ENCODE results near the gene FRMD4A.
"Not testable (repeated sequence)": the region's sequence is repeated elsewhere in the genome, so short reads cannot be mapped to it uniquely, and the experiment has no call there.

Gene FRMD4A

DNA sequence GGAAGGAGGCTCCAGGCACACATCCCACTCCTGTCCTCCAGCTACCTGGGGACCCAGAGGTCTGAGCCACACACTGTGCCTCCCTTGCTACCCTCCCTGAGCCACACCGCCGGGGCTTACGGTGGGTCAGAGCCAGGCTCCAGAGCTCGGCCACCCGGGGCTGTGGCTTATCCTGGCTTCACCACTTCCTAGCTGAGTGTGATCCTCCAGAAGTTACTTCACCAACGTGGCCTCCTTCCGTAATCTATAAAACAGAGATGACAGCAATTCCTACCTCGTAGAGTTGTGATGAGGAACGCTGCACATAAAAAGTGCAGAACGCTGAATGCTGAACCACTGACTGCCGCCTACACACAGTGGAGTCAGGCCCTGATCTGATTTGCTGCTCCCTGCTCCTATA is 458.9 kb downstream of the FRMD4A start:
- intact Hi-C loops (cut with DNase I) = no loop called here
- peak in 9 of 42 donors; percentile 10 to 59 (median 43) for DNase-seq

DNA sequence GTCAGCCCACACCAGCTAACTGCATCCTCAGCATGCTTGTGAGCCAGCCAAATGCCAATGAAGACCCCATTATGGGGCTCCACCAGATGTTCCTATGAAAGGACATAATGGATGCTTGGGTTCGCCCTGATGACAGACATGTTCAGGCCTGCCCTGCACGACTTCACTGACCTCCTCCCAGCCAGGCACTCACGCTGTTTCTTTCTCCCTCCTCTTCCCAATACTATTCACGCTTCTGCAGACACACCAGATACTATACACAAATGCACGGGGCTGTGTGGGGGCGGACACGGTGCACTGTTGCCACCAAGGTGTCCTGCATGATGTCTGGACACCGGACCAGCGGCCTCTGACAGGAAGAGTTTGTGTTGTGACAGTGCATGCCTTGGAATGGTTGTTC is 459.7 kb downstream of the FRMD4A start:
- intact Hi-C loops (cut with DNase I) = no loop called here
- DNase-seq = no peak

DNA sequence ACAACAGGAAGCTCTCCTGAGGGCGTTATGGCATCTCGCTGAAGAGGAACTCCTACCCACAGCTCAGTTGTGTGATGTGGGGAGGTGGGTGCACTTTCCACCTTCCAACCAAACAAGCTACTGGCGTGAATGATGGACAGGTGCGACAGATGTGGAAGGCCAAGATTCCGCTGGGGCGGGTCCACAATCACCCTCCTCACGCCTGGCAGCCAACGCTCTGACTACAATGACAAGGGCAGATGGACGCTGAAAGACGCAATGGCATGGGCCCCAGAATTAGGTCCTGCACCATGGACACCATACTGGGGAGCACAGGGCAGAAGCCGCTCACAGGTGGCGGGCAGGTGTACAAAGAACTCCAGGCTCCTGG is 461.4 kb downstream of the FRMD4A start:
- peak in 1 of 42 donors; percentile 34 for DNase-seq
- intact Hi-C loops (cut with DNase I) = no loop called here

DNA sequence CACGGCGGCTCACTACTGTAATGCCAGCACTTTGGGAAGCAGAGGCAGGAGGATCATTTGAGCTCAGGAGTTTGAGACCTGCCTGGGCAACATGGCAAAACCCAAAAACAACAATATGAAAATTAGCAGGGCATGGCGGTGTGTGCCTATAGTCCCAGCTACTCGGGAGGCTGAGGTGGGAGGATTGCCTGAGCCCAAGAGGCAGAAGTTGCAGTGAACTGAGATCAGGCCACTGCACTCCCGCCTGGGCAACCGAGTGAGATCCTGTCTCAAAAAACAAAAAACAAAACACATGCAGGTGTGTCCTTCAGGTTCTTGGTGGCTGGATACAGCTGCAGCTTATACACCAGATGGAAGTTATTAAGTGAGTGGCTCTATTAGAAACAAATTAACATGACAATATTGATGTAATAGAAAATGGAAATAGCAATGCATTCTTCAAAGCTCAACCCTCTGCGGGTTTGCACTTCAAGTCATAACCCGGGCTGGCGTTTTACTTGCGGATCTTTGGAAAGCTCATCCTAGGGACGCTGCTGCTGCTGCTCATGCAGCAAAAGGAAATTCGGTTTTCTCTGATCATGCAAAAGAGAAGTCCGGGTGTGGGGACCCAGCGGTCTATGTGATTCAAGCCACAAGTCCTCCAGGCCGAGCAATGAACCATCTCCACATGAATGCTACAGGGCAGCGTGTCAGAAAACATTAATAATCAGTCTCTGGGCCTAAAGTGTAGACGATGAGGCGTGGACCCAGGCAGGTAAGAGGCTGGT is 462.0 kb downstream of the FRMD4A start:
- intact Hi-C loops (cut with DNase I) = no loop called here

DNA sequence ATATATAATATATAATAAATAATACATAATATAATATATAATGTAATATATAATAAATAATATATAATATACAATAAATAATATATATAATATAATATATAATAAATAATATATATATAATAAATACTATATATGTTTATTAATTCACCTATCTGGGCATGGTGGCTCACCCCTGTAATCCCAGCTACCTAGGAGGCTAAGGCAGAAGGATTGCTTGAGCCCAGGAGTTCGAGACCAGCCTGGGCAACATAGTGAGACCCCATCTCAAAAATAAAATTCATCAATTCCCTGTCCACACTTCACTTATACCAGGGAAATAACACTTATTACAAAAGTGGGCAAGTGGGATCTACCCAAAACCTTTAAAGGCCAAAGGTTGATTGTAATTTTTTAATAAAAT is 462.9 kb downstream of the FRMD4A start:
- intact Hi-C loops (cut with DNase I) = no loop called here

More for the DNA sequence above, 462.0 kb downstream of the FRMD4A start:
- peak in 1 of 42 donors; percentile 39 for DNase-seq

DNA sequence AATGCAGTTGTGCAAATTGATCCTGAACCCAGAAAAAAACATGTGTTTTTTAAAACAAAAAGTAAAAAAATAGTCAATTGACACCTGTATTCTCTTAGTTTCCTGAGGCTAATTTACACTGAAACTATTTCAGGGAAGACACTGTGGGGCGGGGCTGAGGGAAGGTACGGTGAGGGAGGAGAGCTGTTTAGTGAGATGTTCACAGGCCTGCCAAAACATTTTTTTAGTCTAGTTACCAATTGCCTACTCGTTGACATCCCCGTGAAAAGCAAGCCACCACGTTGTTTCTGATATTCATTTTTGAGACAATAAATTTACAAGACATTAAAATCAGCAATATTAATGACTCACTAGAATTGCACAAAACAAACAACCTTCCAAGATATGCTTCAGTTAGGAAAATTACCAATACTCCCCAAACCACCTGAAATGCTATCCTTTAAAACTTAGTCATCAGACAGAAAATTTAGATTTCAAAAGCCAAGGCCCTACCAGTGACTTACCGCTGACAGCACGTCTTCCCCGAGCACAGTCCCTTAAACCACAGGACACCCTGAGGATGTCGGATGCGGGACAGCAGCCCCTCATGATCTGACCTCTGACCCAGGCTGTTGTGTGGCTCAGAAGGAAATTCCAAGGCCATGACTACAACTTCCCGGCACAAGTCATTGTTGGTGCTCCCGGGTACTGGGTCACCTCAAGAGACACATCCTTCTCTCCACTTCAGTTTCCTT is 464.8 kb downstream of the FRMD4A start:
- DNase-seq = peak in 1 of 42 donors; percentile 32
- intact Hi-C loops (cut with DNase I) = no loop called here

More for the DNA sequence above, 462.9 kb downstream of the FRMD4A start:
- DNase-seq = peak in 1 of 42 donors; percentile 21

DNA sequence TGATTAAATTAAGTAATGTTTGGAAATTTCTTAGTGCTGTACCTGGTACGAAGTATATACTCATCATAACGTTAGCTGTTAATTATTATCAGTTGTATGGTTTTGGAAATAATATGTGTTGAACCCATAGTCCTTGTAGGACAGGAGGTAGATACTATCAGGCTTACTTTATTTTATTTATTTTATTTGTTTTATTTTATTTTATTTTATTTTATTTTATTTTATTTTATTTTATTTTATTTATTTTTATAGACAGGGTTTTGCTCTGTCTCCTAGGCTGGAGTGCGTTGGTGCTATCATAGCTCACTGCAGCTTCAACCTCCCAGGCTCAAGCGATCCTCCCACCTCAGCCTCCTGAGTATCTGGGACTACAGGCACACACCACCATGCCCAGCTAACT is 465.5 kb downstream of the FRMD4A start:
- DNase-seq; intact Hi-C loops (cut with DNase I): not testable (repeated sequence)

DNA sequence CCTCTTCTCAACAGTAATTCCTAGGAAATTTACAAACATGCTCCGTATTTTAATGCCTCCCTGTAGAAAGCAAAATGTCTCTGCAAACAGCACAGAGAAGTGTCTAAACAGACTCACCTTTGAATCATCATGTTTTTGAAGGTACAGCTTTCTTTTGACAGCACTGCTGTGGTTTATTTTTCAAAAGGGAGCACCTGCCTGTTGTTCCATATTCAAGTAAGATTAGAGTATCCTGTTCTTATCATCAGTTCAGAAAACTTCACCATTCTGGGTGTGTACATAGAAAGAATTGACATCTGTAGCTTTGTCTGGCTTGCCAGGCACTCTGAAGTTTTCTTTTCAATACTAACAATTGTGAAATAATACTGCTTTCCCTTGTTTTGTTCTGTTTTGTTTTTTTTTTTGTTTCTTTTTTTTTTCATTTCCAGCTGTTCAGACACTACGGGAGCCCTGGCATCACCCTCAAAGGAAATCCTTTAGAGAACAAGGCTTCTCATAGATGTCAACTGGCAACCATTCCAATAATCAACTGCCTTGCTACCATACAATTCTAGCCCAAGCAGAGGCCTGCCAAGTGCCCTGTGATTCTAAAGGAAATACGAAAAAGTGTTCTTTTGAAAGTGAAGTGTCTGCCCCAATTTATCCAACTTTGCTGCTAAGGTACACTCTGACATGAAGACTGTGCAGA is 468.0 kb downstream of the FRMD4A start:
- peak in 5 of 42 donors; percentile 28 to 54 (median 44) for DNase-seq

DNA sequence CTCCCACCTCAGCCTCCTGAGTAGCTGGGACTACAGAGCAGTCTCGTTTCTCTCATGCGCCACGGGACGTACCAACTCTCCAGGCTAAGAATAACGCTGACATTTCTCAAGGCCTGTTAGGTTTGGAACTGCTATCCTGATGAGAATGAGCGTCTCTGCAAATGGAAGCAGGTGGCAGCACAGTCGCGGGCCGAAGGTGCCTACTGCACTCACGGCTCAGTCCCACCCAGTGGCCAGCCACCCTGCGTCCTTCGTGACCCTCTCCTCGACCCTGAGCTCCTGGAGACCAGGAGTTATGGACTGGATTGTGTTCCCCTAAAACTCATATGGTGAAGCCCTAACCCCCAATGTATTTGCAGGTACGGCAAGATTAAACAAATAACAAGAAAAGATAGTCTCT is 469.8 kb downstream of the FRMD4A start:
- intact Hi-C loops (cut with DNase I) = no loop called here
- DNase-seq = no peak

More for the DNA sequence above, 468.0 kb downstream of the FRMD4A start:
- intact Hi-C loops (cut with DNase I) = no loop called here

DNA sequence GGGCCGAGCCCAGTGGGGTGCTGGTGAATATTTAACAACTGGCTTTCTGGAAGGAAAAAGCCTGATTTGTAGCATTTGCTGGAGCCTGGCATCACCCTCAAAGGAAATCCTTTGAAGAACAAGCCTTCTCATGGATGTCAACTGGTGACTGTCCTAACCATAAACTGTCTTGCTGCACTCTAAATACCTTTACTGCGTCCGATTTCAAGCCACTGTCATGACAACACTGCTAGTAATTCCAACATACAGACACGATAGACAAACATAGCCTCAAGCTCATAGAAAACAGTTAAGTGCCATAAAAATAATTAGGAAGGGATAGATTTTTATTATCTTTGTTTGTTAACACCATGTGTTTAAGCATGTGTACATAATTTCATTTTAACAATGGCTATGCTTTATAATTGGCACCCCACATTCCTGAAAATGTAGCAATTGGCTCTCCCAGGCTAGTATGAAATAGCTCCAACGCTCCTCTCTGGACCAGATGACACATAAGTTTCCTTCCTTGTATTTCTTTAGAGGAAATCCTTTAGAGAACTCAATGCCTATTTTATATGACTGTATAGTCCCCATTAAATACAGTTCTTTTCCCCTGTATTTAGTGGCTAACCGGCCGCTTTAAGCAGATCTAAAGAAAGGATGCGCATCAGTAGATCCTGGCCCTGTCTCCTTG is 470.6 kb downstream of the FRMD4A start:
- intact Hi-C loops (cut with DNase I) = no loop called here
- DNase-seq = no peak

DNA sequence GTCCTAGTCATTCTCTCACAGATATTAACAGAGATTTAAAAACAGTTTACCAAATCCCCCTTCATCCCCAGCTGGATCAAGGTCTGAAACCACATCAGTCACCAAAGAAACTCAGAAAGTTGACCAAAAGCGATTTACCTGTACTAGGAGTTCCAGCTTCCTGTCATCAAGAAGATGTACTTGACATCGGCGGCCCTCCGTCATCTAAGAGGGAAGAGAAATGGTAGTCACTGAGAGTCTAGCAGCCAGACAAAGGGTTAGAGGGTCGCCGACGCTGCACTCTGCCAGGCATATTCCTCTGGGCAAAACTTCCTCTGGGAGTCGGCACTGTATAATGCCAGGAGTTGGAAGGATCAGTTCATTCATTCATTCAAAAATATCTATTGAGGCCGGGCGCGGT is 472.0 kb downstream of the FRMD4A start:
- no peak for DNase-seq
- intact Hi-C loops (cut with DNase I) = no loop called here

DNA sequence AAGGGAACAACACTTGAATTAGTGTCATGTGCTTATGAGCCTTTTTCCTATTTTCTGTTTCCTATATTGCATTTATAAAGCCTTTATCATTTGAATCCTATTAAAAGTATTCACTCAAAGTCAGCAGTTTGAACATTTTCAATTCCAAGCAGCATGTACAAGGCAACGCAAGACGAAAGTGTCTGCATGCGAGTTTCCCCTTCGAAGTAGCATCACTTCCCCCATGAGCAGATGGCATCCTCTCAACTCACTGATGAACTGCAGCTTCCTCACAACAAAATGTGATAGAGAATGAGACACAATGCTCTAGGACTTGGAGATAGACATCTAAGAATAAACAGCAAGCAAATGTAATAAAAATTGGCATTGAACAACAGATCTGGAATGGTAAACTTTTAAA is 473.3 kb downstream of the FRMD4A start:
- intact Hi-C loops (cut with DNase I) = no loop called here
- peak in 1 of 42 donors; percentile 22 for DNase-seq

DNA sequence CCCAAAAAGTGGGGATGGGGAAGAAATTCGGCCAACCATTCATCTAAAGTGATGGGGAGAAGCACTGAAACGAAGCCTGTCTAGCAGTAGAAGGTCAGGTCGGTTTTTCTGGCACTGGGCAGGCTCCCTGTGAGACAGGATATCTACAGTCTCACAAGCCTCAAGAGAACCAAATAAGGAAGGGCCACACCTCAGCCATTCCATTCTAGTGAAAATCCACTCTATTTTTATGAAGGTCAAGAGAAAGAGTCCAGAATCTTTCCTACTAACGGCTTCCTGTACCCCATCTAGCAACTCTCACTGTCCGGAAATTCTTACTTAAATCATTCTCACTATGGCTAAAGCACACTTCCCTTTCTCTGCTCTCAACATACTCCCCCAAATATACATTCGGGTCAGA is 476.9 kb downstream of the FRMD4A start:
- DNase-seq = peak in 1 of 42 donors; percentile 10

DNA sequence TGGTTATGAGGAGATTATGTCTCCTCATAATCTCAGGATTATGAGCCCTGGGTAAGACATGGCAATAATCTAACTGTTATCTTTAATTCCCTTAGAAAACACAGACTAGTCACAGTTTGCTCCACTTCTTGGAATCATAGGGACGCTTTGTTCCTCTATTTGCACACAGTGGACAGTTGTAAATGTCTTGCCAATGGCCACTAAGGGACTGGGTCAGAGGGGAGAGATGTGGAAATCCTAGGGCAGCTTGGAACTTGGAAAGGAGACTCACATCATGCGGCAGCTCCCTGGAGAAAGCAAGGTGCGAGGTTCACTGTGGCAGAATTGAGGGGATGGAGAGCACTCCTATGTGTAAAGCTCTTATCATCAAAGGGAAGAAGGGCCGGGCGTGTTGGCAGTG is 477.9 kb downstream of the FRMD4A start:
- intact Hi-C loops (cut with DNase I) = no loop called here
- peak in 1 of 42 donors; percentile 34 for DNase-seq

More for the DNA sequence above, 476.9 kb downstream of the FRMD4A start:
- intact Hi-C loops (cut with DNase I) = no loop called here

DNA sequence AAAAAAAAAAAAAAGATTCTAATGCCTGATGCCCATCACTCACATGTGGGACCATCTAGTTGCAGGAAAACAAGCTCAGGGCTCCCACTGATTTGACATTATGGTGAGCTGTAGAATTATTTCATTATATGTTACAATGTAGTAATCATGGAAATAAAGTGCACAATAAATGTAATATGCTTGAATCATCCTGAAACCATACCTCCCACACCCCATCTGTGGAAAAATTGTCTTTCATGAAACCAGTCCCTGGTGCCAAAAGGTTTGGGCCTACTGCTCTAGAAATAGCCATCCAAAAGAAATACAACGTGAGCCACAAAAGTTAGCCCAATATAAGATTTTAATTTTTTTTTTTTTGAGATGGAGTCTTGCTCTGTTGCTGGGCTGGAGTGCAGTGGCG is 478.8 kb downstream of the FRMD4A start:
- intact Hi-C loops (cut with DNase I) = no loop called here
- DNase-seq = no peak

DNA sequence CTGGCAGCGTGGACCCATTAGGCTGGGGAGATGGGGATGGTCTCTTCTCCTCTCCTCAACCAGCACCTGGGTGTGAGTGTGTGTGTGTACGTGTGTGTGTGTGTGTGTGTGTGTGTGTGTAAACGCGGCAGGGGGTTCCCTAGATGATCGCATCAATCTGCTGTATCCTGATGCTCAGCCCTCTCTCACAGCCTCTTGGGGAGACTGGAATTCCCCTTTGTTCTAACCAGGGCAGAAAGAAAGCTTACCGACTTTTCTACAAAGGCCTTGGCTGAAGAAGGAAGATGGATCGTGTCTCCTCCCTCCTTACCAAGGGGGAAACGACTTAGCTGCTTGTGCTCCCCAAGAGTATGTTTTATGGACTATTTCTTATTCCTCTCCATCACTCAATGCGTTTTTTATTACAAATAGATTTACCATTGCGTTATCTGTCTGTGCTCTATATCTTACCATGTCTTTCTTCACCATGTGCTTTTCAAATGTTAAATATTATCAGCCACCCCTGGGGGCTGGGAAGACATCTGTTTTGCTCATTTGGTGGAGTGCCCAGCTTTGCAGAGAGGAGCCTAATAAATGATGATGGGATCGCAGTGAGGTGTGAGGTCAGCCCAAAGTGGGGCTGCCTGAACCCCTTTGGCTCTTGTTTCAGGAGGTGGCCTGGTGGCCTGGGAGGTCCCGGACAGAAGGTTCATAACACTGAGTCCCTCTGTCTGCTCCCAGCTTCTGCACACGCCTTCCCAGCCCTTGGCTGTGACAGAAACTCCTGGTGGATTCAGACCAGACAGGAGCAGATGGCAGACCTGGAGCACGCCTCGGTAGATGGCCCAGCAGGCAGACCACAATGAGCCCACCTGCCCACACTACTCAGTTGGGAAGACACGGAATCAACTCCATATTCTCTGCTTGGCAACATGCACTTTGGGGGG is 481.9 kb downstream of the FRMD4A start:
- DNase-seq = no peak
- intact Hi-C loops (cut with DNase I) = no loop called here

DNA sequence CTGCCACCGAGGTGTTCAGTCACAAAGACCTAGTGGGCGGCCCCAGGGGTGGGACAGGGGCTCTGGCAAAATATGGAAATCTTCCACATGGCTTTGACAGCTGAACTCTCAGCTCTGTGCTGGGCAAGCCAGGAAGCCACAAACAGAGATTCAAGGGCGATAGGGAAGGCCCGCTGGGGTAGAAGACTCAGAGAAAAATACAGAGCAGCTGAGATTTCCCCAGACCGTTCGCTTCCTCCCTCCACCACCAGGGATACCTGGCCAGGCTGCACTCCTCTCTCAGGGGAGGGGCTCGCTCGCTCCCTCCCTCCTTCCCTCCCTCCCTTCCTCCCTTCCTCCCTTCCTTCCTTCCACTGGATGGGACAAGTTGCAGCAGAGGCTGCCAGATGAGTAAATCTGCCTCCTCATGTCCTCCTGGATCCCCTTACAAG is 483.5 kb downstream of the FRMD4A start:
- intact Hi-C loops (cut with DNase I) = no loop called here
- DNase-seq = no peak

DNA sequence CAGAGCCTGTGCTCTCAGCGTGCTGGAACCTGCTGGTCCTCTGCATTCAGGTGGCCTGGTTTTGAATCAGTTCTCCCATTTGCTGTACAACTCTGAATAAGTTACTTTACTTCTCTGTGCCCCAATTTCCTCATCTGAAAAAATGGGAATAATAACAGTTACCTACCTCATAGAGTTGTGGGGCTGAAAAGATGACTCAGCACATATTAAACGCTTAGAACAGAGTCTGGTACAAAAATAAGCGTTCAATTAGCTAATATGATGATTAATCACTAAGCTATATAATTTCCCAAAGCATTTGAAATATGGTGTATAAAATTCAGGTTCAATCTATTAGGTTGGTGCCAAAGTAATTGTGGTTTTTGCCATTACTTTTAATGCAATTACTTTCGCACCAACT is 484.8 kb downstream of the FRMD4A start:
- DNase-seq = no peak
- intact Hi-C loops (cut with DNase I) = no loop called here
